Upper lobe of left lung (tissue), 6 donors: ENCODE data around the gene CFAP119. TPM values are rescaled to one million over a fixed set of nuclear protein-coding genes. Genes with fewer than 3 reads are reported as not detected.
A peak's percentile ranks its signal among the peaks of the same experiment; 100 is the strongest.

Source experiments
- ATAC-seq, 2 donors: fragments of 200-7000 bp; cut with Tn5 transposase; one replicate each; pipeline ENCODE4 v1.9.1; 2022; ENCODE audit warnings: mild to moderate bottlenecking in 2 of 2, moderate library complexity in 2 of 2; ENCODE audit not compliant: low FRiP score in 2 of 2
- DNase-seq, 2 donors: peaks; one replicate each; pipeline ENCODE4 v3.0.0-alpha.2; 2019 to 2020
- H3K27ac ChIP-seq, 4 donors: fragments of 200-600 bp; sonication (generic); one replicate each; pipeline ENCODE4 v1.5.1; 2016 to 2019
- H3K27me3 ChIP-seq, 4 donors: fragments of 200-600 bp; sonication (generic); one replicate each; pipeline ENCODE4 v1.5.1; 2017 to 2019
- H3K36me3 ChIP-seq, 4 donors: fragments of 200-600 bp; sonication (generic); one replicate each; pipeline ENCODE4 v1.5.1; 2016 to 2019
- H3K4me1 ChIP-seq, 4 donors: fragments of 200-600 bp; sonication (generic); one replicate each; pipeline ENCODE4 v1.5.1; 2018 to 2019
- H3K4me3 ChIP-seq, 4 donors: fragments of 200-600 bp; sonication (generic); one replicate each; pipeline ENCODE4 v1.5.1; 2017 to 2019; ENCODE audit warnings: mild to moderate bottlenecking in 2 of 4, moderate library complexity in 1 of 4
- H3K9me3 ChIP-seq, 4 donors: fragments of 200-600 bp; sonication (generic); one replicate each; pipeline ENCODE4 v1.5.1; 2018 to 2019
- CTCF ChIP-seq, 6 experiments: fragments of 450-650 bp in 4 of 6; fragments of 200-600 bp in 2 of 6; sonication (generic) in 2 of 6; IDR thresholded peaks; one replicate each; pipeline ENCODE4 v1.5.1; 2016 to 2019; ENCODE audit warnings: antibody characterized with exemption in 6 of 6
- EP300 ChIP-seq, 4 donors: sonication (generic); formaldehyde crosslinking; IDR thresholded peaks; one replicate each; pipeline ENCODE4 v1.5.1; 2017; ENCODE audit warnings: antibody characterized with exemption in 4 of 4, control low read depth in 2 of 4
- POLR2A ChIP-seq, 4 donors: fragments of 450-650 bp; IDR thresholded peaks; one replicate each; pipeline ENCODE4 v1.5.1; 2016 to 2017; ENCODE audit warnings: antibody characterized with exemption in 4 of 4, mild to moderate bottlenecking in 2 of 4
- POLR2AphosphoS5 ChIP-seq, 2 donors: sonication (generic); formaldehyde crosslinking; IDR thresholded peaks; one replicate each; pipeline ENCODE4 v1.5.1; 2017; ENCODE audit warnings: antibody characterized with exemption in 2 of 2
- WGBS, 2 donors: methylation state at CpG; one replicate each; pipeline ENCODE4 v1.1.5; 2017 to 2018; 5-methylcytosine and 5-hydroxymethylcytosine counted together
- total RNA-seq, 6 donors: library from RNA; depleted of rRNA in 4 of 6; stranded (reverse); fragments of >200 nt in 4 of 6; gene quantifications; one replicate each; pipeline versions ENCODE4 v1.1.0 to v1.2.1, GENCODE V29; 2016 to 2021
- donor health status: DM: no; HTN: no; CAD: no; lungs with moderate emphysema.
- donor health status: DM: no; HTN: yes; CAD: no; lungs with severe emphysema.

The CFAP119 gene
- total RNA-seq, 6 donors from 2014 or later = 6.1 to 45.1 (median 16.0) TPM

GRCh38 chr16:30740364-30741251, 21.3 kb downstream of the CFAP119 start:
- H3K27ac ChIP-seq = peak overlapping the region; percentile 81 to 88 (median 86)
- peaks cover 4 to 27% (median 21%) of the 10 kb centered on the region in 4 donors for H3K4me1 ChIP-seq
- TF ChIP-seq CTCF (IDR thresholded peaks at IDR 0.05) (no peak), POLR2A (IDR thresholded peaks at IDR 0.05) (peak in 3 of 4 donors; percentile 7 to 66 (median 27)), EP300 (IDR thresholded peaks at IDR 0.05) (peak in 1 of 4 donors; percentile 89), POLR2AphosphoS5 (IDR thresholded peaks at IDR 0.05) (peak in 1 of 2 donors; percentile 69)
- peak; percentile 91 to 92 for ATAC-seq
- 53 to 60% methylated on average over 8 of the region's 8 CpGs for WGBS, 2 donors
- peak in 1 of 2 donors; percentile 89 for DNase-seq
- H3K36me3 ChIP-seq = peaks cover 30 to 69% (median 61%) of the 10 kb centered on the region in 4 donors
- no peaks in the 10 kb centered on the region for H3K27me3 ChIP-seq
- H3K9me3 ChIP-seq = no peaks in the 10 kb centered on the region
- peak overlapping the region in 3 of 4 donors; percentile 21 to 39 (median 34) for H3K4me3 ChIP-seq

- peaks cover 37 to 71% (median 66%) of the 10 kb centered on the region in 4 donors for H3K36me3 ChIP-seq
- 91 to 94% methylated on average over 13 to 37 of the region's 37 CpGs for WGBS, 2 donors
- TF ChIP-seq CTCF (IDR thresholded peaks at IDR 0.05) (no peak), EP300 (IDR thresholded peaks at IDR 0.05) (no peak), POLR2AphosphoS5 (IDR thresholded peaks at IDR 0.05) (no peak), POLR2A (IDR thresholded peaks at IDR 0.05) (no peak)
- ATAC-seq (no peak), DNase-seq (peak; percentile 21 to 86)
- peak overlapping the region; percentile 15 to 88 (median 86) for H3K27ac ChIP-seq
- no peak overlapping the region for H3K4me3 ChIP-seq
- no peaks in the 10 kb centered on the region for H3K9me3 ChIP-seq
- no peaks in the 10 kb centered on the region for H3K27me3 ChIP-seq
- peaks cover 4 to 27% (median 21%) of the 10 kb centered on the region in 4 donors for H3K4me1 ChIP-seq
Measured at GRCh38 chr16:30738984-30739951, 22.6 kb downstream of the CFAP119 start.

- Histone ChIP-seq H3K27ac (peak overlapping the region in 1 of 4 donors; percentile 85), H3K9me3 (no peaks in the 10 kb centered on the region), H3K36me3 (peaks cover 49 to 73% (median 67%) of the 10 kb centered on the region in 4 donors), H3K27me3 (no peaks in the 10 kb centered on the region), H3K4me3 (no peak overlapping the region), H3K4me1 (peaks cover 4 to 27% (median 21%) of the 10 kb centered on the region in 4 donors)
- ATAC-seq (no peak), DNase-seq (peak in 1 of 2 donors; percentile 10)
- WGBS, 2 donors = 92 to 93% methylated on average over 21 to 24 of the region's 25 CpGs
- TF ChIP-seq POLR2AphosphoS5 (IDR thresholded peaks at IDR 0.05) = no peak
- no peak for TF ChIP-seq POLR2A (IDR thresholded peaks at IDR 0.05)
- TF ChIP-seq CTCF (IDR thresholded peaks at IDR 0.05) = no peak
- no peak for TF ChIP-seq EP300 (IDR thresholded peaks at IDR 0.05)
Measured at GRCh38 chr16:30737794-30738648, 23.8 kb downstream of the CFAP119 start.
